ENCODE measurements around the gene GBX2. TPM values are rescaled to one million over a fixed set of nuclear protein-coding genes. Genes with fewer than 3 reads are reported as not detected.

Gene GBX2
- total RNA-seq, 6 experiments from 2014 or later, result not detected

DNA sequence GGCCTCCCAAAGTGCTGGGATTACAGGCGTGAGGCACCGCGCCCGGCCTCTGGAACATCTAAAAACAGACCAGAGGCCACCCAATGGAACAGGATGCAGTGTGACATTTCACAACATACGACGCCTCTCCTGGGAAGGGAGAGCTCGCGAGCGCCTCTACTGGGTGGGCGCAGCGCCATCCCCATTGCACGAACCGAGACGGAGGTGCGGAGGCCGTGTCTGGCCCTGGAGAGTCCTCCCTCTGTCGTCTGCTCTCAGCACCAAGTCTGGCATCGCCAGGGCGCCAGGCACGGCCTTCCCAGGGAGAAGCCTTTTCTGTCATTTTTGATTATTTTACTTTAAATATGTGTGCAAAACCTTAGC is 9.4 kb upstream of the GBX2 start:
- intact Hi-C loops (cut with DNase I), result no loop called here
- H3K27me3 ChIP-seq, result peaks cover 0 to 43% of the 10 kb centered on the region in 2 donors
- peak; percentile 55 to 70 (median 63) for ATAC-seq

DNA sequence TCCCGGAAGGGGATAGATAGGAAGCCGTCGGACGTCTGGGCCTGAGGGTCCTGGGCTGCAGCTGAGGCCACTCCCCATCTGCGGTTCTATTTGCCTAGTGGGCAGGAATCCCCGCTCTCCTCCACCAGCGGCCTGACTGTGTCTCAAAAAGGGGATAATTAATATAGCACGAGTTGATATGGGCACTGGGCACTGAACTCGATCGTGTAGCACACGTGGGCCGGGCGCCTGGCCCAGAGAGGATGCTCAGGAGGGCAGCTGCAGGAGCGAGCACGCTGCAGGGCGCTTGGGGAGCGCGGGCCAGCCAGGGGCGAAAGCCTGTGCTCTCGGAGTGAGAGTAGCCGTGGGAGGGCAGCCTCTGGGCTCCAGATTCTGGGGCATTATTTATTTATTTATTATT is 8.8 kb upstream of the GBX2 start:
- TF ChIP-seq, protein P1, sequence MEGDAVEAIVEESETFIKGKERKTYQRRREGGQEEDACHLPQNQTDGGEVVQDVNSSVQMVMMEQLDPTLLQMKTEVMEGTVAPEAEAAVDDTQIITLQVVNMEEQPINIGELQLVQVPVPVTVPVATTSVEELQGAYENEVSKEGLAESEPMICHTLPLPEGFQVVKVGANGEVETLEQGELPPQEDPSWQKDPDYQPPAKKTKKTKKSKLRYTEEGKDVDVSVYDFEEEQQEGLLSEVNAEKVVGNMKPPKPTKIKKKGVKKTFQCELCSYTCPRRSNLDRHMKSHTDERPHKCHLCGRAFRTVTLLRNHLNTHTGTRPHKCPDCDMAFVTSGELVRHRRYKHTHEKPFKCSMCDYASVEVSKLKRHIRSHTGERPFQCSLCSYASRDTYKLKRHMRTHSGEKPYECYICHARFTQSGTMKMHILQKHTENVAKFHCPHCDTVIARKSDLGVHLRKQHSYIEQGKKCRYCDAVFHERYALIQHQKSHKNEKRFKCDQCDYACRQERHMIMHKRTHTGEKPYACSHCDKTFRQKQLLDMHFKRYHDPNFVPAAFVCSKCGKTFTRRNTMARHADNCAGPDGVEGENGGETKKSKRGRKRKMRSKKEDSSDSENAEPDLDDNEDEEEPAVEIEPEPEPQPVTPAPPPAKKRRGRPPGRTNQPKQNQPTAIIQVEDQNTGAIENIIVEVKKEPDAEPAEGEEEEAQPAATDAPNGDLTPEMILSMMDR (IDR thresholded peaks at IDR 0.05), result no peak

More for the DNA sequence above, 9.4 kb upstream of the GBX2 start:
- no peaks in the 10 kb centered on the region for H3K36me3 ChIP-seq
- peaks cover 0 to 18% (median 0%) of the 10 kb centered on the region in 4 donors for H3K4me1 ChIP-seq
- DNase-seq, result no peak
- TF ChIP-seq POLR2A (IDR thresholded peaks at IDR 0.05), result no peak
- TF ChIP-seq, protein P1 (IDR thresholded peaks at IDR 0.05), result peak in 1 of 4 donors; percentile 18
- 19% methylated on average over 7 of the region's 20 CpGs for WGBS (ENCODE audit: insufficient coverage, low coverage, low lambda C conversion rate, missing lambda C conversion rate)
- no peak overlapping the region for H3K27ac ChIP-seq
- no peaks in the 10 kb centered on the region for H3K9me3 ChIP-seq
- no peak overlapping the region for H3K4me3 ChIP-seq

DNA sequence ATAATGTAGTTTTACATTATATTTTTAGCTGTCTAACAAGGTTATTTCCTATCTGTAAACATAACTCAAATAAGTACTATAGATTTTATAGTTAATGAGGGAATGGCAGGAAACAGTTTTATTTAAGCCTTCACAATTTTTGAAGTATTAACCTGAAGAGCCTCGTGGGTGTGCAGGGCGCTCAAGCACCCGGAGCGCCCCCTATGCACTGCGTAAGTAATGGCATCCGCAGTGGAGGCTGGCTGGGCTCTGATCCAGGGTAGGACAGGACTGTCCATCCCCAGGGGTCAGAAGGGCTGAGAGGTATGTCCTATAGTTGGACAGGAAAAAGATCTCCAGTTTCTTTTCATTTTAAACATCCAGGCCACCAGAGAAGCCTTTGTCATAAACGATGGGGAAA is 8.2 kb upstream of the GBX2 start:
- Histone ChIP-seq H3K4me3 (no peak overlapping the region), H3K27ac (no peak overlapping the region), H3K4me1 (peaks cover 0 to 18% (median 0%) of the 10 kb centered on the region in 4 donors), H3K36me3 (no peaks in the 10 kb centered on the region), H3K9me3 (no peaks in the 10 kb centered on the region), H3K27me3 (peaks cover 0 to 50% of the 10 kb centered on the region in 2 donors)
- no peak for TF ChIP-seq POLR2A (IDR thresholded peaks at IDR 0.05)
- TF ChIP-seq, protein P1 (IDR thresholded peaks at IDR 0.05), result peak; percentile 18 to 59 (median 49)
- intact Hi-C loops (cut with DNase I), result no loop called here
- DNase-seq (no peak), ATAC-seq (peak; percentile 56 to 76 (median 66))
- WGBS (ENCODE audit: insufficient coverage, low coverage, low lambda C conversion rate, missing lambda C conversion rate), result 6% methylated on average over 7 of the region's 7 CpGs

More for the DNA sequence above, 8.8 kb upstream of the GBX2 start:
- whole genome bisulfite sequencing (ENCODE audit: insufficient coverage, low coverage, low lambda C conversion rate, missing lambda C conversion rate), result 27% methylated on average over 7 of the region's 21 CpGs
- ATAC-seq (no peak), DNase-seq (no peak)
- Histone ChIP-seq H3K4me1 (peaks cover 0 to 18% (median 0%) of the 10 kb centered on the region in 4 donors), H3K27me3 (peaks cover 0 to 48% of the 10 kb centered on the region in 2 donors), H3K36me3 (no peaks in the 10 kb centered on the region), H3K4me3 (no peak overlapping the region), H3K27ac (no peak overlapping the region), H3K9me3 (no peaks in the 10 kb centered on the region)
- intact Hi-C loops (cut with DNase I), result no loop called here

DNA sequence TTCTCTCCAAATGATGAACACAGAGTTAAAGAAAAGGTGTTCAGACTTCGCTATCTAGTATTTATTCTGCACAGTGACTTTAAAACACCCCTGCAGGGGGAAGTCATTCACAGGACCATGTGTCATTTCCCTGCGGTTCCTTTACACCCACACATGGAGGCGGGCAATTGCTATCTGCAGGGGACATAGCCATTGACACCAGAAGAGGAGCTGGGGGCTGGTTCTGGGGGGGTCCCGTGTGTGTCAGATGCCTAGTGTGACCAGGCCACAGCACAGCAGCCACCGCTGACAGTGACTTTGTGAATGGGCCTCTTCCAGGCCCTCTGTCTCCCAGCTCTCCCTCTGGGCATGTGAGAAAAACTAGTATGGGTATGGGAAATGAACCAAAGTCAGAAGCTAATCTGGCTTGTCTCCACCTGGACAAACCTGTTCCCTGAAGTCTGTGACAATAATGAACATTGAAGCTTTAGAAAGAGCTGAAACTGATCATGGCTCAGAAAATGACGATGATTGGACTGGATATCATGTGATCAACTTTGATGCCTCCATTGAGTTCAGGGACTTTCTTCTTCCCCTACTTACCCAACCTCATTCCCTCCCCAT is 7.5 kb upstream of the GBX2 start:
- H3K27ac ChIP-seq, result no peak overlapping the region
- DNase-seq, result no peak
- ATAC-seq, result no peak
- no peaks in the 10 kb centered on the region for H3K36me3 ChIP-seq
- intact Hi-C loops (cut with DNase I), result no loop called here
- 28% methylated on average over 6 of the region's 6 CpGs for WGBS (ENCODE audit: insufficient coverage, low coverage, low lambda C conversion rate, missing lambda C conversion rate)
- H3K9me3 ChIP-seq, result no peaks in the 10 kb centered on the region
- peaks cover 6 to 52% of the 10 kb centered on the region in 2 donors for H3K27me3 ChIP-seq
- H3K4me3 ChIP-seq, result no peak overlapping the region
- peaks cover 0 to 18% (median 0%) of the 10 kb centered on the region in 4 donors for H3K4me1 ChIP-seq
- TF ChIP-seq POLR2A (IDR thresholded peaks at IDR 0.05), result no peak
- TF ChIP-seq, protein P1 (IDR thresholded peaks at IDR 0.05), result no peak
